H9 (cell line): Measurements from ENCODE around the gene ATP2B2. TPM values are rescaled to one million over a fixed set of nuclear protein-coding genes. Genes with fewer than 3 reads are reported as not detected.

ENCODE experiments used
- DNase-seq: peaks from one replicate; pipeline ENCODE4 v3.0.0-alpha.2; 2017
- H2AFZ ChIP-seq: one replicate; pipeline ENCODE4 v1.6.1; 2013; ENCODE audit warnings: mild to moderate bottlenecking, low read length, control low read depth, moderate library complexity
- H2AK5ac ChIP-seq: 2 replicates; pipeline ENCODE4 v1.6.1; 2013; ENCODE audit warnings: low read length, control low read depth, mixed read lengths; ENCODE audit not compliant: insufficient read length
- H2BK120ac ChIP-seq: one replicate; pipeline ENCODE4 v1.6.1; 2013; ENCODE audit warnings: low read depth, mild to moderate bottlenecking, low read length, control low read depth, inconsistent platforms; ENCODE audit not compliant: poor library complexity, severe bottlenecking
- H2BK12ac ChIP-seq: 2 replicates; pipeline ENCODE4 v1.6.1; 2013; ENCODE audit warnings: low read length, control low read depth, mixed read lengths, low read depth; ENCODE audit not compliant: insufficient read length
- H2BK15ac ChIP-seq: 2 replicates; pipeline ENCODE4 v1.6.1; 2013; ENCODE audit warnings: low read depth, low read length, control low read depth
- H2BK20ac ChIP-seq: one replicate; pipeline ENCODE4 v1.6.1; 2013; ENCODE audit warnings: low read depth, mild to moderate bottlenecking, low read length, control low read depth, inconsistent platforms; ENCODE audit not compliant: poor library complexity, severe bottlenecking
- H2BK5ac ChIP-seq: 2 replicates; pipeline ENCODE4 v1.6.1; 2013; ENCODE audit warnings: low read length, control low read depth, mixed read lengths; ENCODE audit not compliant: insufficient read length
- H3K14ac ChIP-seq: 2 replicates; pipeline ENCODE4 v1.6.1; 2013; ENCODE audit warnings: low read length, control low read depth; ENCODE audit not compliant: insufficient read depth
- H3K18ac ChIP-seq: 2 replicates; pipeline ENCODE4 v1.6.1; 2013; ENCODE audit warnings: low read depth, mild to moderate bottlenecking, mixed read lengths, low read length, control low read depth; ENCODE audit not compliant: insufficient read length
- H3K23ac ChIP-seq: 2 replicates; pipeline ENCODE4 v1.6.1; 2013; ENCODE audit warnings: low read length, control low read depth, mixed read lengths, low read depth; ENCODE audit not compliant: insufficient read length
- H3K23me2 ChIP-seq: 2 replicates; pipeline ENCODE4 v1.6.1; 2013; ENCODE audit warnings: low read depth, mild to moderate bottlenecking, mixed read lengths, low read length, control low read depth; ENCODE audit not compliant: insufficient read length, poor library complexity, severe bottlenecking
- H3K27ac ChIP-seq: 2 replicates; pipeline ENCODE4 v1.5.1; 2013; ENCODE audit warnings: low read length, control low read depth, mixed read lengths, low read depth; ENCODE audit not compliant: insufficient read length
- H3K27me3 ChIP-seq: 2 replicates; pipeline ENCODE4 v1.6.1; 2013; ENCODE audit warnings: low read length, control low read depth, inconsistent platforms; ENCODE audit not compliant: insufficient read depth
- H3K4ac ChIP-seq: 2 replicates; pipeline ENCODE4 v1.6.1; 2013; ENCODE audit warnings: low read depth, mild to moderate bottlenecking, control low read depth, inconsistent platforms, low read length, moderate library complexity
- H3K4me1 ChIP-seq: 2 replicates; pipeline ENCODE4 v1.6.1; 2013; ENCODE audit warnings: low read length, control low read depth, inconsistent platforms; ENCODE audit not compliant: insufficient read depth
- H3K4me2 ChIP-seq: 2 replicates; pipeline ENCODE4 v1.6.1; 2013; ENCODE audit warnings: low read length, control low read depth, mixed read lengths; ENCODE audit not compliant: insufficient read length, insufficient read depth
- H3K56ac ChIP-seq: 2 replicates; pipeline ENCODE4 v1.6.1; 2013; ENCODE audit warnings: low read depth, mild to moderate bottlenecking, mixed read lengths, low read length, control low read depth; ENCODE audit not compliant: insufficient read length
- H3K79me1 ChIP-seq: 2 replicates; pipeline ENCODE4 v1.6.1; 2013; ENCODE audit warnings: low read depth, mild to moderate bottlenecking, moderate library complexity, low read length, control low read depth, inconsistent platforms; ENCODE audit not compliant: insufficient read depth, poor library complexity, severe bottlenecking
- H3K79me2 ChIP-seq: 2 replicates; pipeline ENCODE4 v1.6.1; 2013; ENCODE audit warnings: low read length, control low read depth, inconsistent platforms; ENCODE audit not compliant: insufficient read depth
- H3K9ac ChIP-seq: 2 replicates; pipeline ENCODE4 v1.6.1; 2013; ENCODE audit warnings: low read length, control low read depth, mixed read lengths; ENCODE audit not compliant: insufficient read length; ENCODE audit errors: extremely low read depth
- H3K9me3 ChIP-seq: one replicate; pipeline ENCODE4 v1.6.1; 2013; ENCODE audit warnings: low read depth, low read length, inconsistent platforms; ENCODE audit not compliant: control insufficient read depth
- H3T11ph ChIP-seq: one replicate; pipeline ENCODE4 v1.6.1; 2013; ENCODE audit warnings: mild to moderate bottlenecking, low read length, control low read depth, inconsistent platforms
- H4K20me1 ChIP-seq: one replicate; pipeline ENCODE4 v1.6.1; 2013; ENCODE audit not compliant: control insufficient read depth, insufficient read length, insufficient read depth
- H4K5ac ChIP-seq: 2 replicates; pipeline ENCODE4 v1.6.1; 2013; ENCODE audit warnings: low read depth, mild to moderate bottlenecking, mixed read lengths, low read length, control low read depth; ENCODE audit not compliant: insufficient read length
- H4K8ac ChIP-seq: replicated peaks from 2 replicates; pipeline ENCODE4 v1.6.1; 2013; ENCODE audit warnings: low read length, control low read depth, mixed read lengths, low read depth; ENCODE audit not compliant: insufficient read length
- H4K91ac ChIP-seq: 2 replicates; pipeline ENCODE4 v1.6.1; 2013; ENCODE audit warnings: low read depth, mild to moderate bottlenecking, moderate library complexity, mixed read lengths, low read length, control low read depth; ENCODE audit not compliant: insufficient read length
- H3K27ac Mint-ChIP-seq, 3 experiments: 2 replicates in 2 of 3; 3 replicates in 1 of 3; pipeline ENCODE4 v1.8.0; 2020 to 2021; ENCODE audit warnings: mixed read lengths in 3 of 3, mild to moderate bottlenecking in 1 of 3, moderate library complexity in 1 of 3
- H3K27me3 Mint-ChIP-seq: 2 replicates; pipeline ENCODE4 v1.8.0; 2021; ENCODE audit warnings: low read depth, mild to moderate bottlenecking, moderate library complexity, mixed read lengths
- H3K36me3 Mint-ChIP-seq, 3 experiments: 2 replicates in 2 of 3; 3 replicates in 1 of 3; pipeline ENCODE4 v1.8.0; 2020 to 2021; ENCODE audit warnings: low read depth in 3 of 3, mixed read lengths in 3 of 3; ENCODE audit not compliant: insufficient read depth in 1 of 3
- H3K4me1 Mint-ChIP-seq, 2 experiments: 2 replicates each; pipeline ENCODE4 v1.8.0; 2020; ENCODE audit warnings: mixed read lengths in 2 of 2
- H3K4me3 Mint-ChIP-seq, 2 experiments: 2 replicates in 1 of 2; 3 replicates in 1 of 2; pipeline ENCODE4 v1.8.0; 2020 to 2021; ENCODE audit warnings: mild to moderate bottlenecking in 2 of 2, mixed read lengths in 2 of 2, moderate library complexity in 1 of 2
- H3K9me3 Mint-ChIP-seq, 2 experiments: 2 replicates in 1 of 2; 3 replicates in 1 of 2; pipeline ENCODE4 v1.8.0; 2020; ENCODE audit warnings: mild to moderate bottlenecking in 2 of 2, mixed read lengths in 2 of 2, moderate library complexity in 1 of 2
- WGBS: extraction: QIAGEN DNeasy Blood & Tissue Kit; methylation state at CpG from one replicate; pipeline ENCODE4 v1.1.7; 2013; ENCODE audit warnings: missing lambda C conversion rate, low lambda C conversion rate, mixed read lengths; ENCODE audit not compliant: insufficient read length; ENCODE audit errors: extremely low coverage; 5-methylcytosine and 5-hydroxymethylcytosine counted together
- total RNA-seq: library from RNA; stranded (reverse); gene quantifications from 2 replicates; pipeline ENCODE4 v1.2.1, GENCODE V29; 2021
- TF ChIP-seq, protein P1 (sequence below): fragments of 200-600 bp; sonication (generic); conservative IDR thresholded peaks from 3 replicates; pipeline ENCODE4 v1.8.0; 2021; ENCODE audit warnings: antibody characterized with exemption, mild to moderate bottlenecking

ATP2B2 gene
- total RNA-seq, 1 experiment from 2014 or later = 0.33 TPM

- WGBS = no CpG with 5 or more reads among the region's 16 CpGs
- no peaks in the 10 kb centered on the region for H4K20me1 ChIP-seq
These were observed 128.1 kb downstream of the ATP2B2 start for GRCh38 chr3:10377148-10377725.

More at GRCh38 chr3:10377148-10377725, 128.1 kb downstream of the ATP2B2 start:
- H2BK5ac ChIP-seq = no peak overlapping the region
- no peak overlapping the region for H3K27ac ChIP-seq
- Mint-ChIP-seq H3K27ac (peak overlapping the region in 1 of 3 experiments; percentile 40; a peak in 1 of 7 replicates), H3K4me3 (no peak overlapping the region), H3K4me1 (peaks cover 35 to 47% of the 10 kb centered on the region in 2 experiments), H3K9me3 (no peaks in the 10 kb centered on the region), H3K27me3 (no peaks in the 10 kb centered on the region), H3K36me3 (no peaks in the 10 kb centered on the region)
- H3K79me2 ChIP-seq = no peaks in the 10 kb centered on the region
- no peaks in the 10 kb centered on the region for H3K27me3 ChIP-seq
- H3K79me1 ChIP-seq = no peaks in the 10 kb centered on the region
- H3K56ac ChIP-seq = no peak overlapping the region
- no peak overlapping the region for H3K18ac ChIP-seq
- no peak overlapping the region for H2BK12ac ChIP-seq
- no peak overlapping the region for H4K8ac ChIP-seq
- H3K23ac ChIP-seq = no peak overlapping the region
- H3K4me1 ChIP-seq = peaks cover 4% of the 10 kb centered on the region; the same call in 1 of the 2 replicates
- no peaks in the 10 kb centered on the region for H3K23me2 ChIP-seq
- TF ChIP-seq, protein P1, sequence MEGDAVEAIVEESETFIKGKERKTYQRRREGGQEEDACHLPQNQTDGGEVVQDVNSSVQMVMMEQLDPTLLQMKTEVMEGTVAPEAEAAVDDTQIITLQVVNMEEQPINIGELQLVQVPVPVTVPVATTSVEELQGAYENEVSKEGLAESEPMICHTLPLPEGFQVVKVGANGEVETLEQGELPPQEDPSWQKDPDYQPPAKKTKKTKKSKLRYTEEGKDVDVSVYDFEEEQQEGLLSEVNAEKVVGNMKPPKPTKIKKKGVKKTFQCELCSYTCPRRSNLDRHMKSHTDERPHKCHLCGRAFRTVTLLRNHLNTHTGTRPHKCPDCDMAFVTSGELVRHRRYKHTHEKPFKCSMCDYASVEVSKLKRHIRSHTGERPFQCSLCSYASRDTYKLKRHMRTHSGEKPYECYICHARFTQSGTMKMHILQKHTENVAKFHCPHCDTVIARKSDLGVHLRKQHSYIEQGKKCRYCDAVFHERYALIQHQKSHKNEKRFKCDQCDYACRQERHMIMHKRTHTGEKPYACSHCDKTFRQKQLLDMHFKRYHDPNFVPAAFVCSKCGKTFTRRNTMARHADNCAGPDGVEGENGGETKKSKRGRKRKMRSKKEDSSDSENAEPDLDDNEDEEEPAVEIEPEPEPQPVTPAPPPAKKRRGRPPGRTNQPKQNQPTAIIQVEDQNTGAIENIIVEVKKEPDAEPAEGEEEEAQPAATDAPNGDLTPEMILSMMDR = no peak
- DNase-seq = no peak
- no peak overlapping the region for H3K14ac ChIP-seq
- no peak overlapping the region for H3T11ph ChIP-seq
- H2AK5ac ChIP-seq = no peak overlapping the region
- H2BK15ac ChIP-seq = no peak overlapping the region
- H3K4me2 ChIP-seq = no peak overlapping the region
- no peak overlapping the region for H2AFZ ChIP-seq
- H3K9me3 ChIP-seq = no peaks in the 10 kb centered on the region
- H4K91ac ChIP-seq = no peak overlapping the region
- H2BK20ac ChIP-seq = no peak overlapping the region
- H3K4ac ChIP-seq = no peak overlapping the region
- no peak overlapping the region for H4K5ac ChIP-seq
- H2BK120ac ChIP-seq = no peak overlapping the region
- H3K9ac ChIP-seq = no peak overlapping the region
